Kidney (tissue), 14 donors: Measurements from ENCODE around the gene CNPY3. TPM values are rescaled to one million over a fixed set of nuclear protein-coding genes. Genes with fewer than 3 reads are reported as not detected.
"Not testable (repeated sequence)": the region's sequence is repeated elsewhere in the genome, so short reads cannot be mapped to it uniquely, and the experiment has no call there.

ENCODE experiments used
- DNase-seq, 5 donors: peaks; one replicate each; pipeline ENCODE4 v3.0.0-alpha.2; 2013 to 2020
- FAIRE-seq: peaks from 2 replicates; lab custom pipeline; 2012; peaks lifted over from hg19 to GRCh38; lab: Jason Lieb, UNC
- H3K27ac ChIP-seq, 2 donors: one replicate each; pipeline ENCODE4 v1.7.0; 2013; ENCODE audit warnings: low read depth in 2 of 2, low read length in 2 of 2, inconsistent platforms in 1 of 2
- H3K27me3 ChIP-seq: one replicate; pipeline ENCODE4 v1.7.1; 2013; ENCODE audit warnings: low read length, inconsistent platforms; ENCODE audit not compliant: control insufficient read depth, insufficient read depth
- H3K36me3 ChIP-seq, 3 donors: one replicate each; pipeline versions ENCODE4 v1.7.0 to v1.7.1; 2013; ENCODE audit warnings: low read length in 3 of 3, control low read depth in 1 of 3, inconsistent platforms in 1 of 3; ENCODE audit not compliant: insufficient read depth in 3 of 3, control insufficient read depth in 2 of 3
- H3K4me1 ChIP-seq, 3 donors: one replicate each; pipeline versions ENCODE4 v1.7.0 to v1.7.1; 2013; ENCODE audit warnings: low read length in 3 of 3, inconsistent platforms in 1 of 3, low read depth in 1 of 3; ENCODE audit not compliant: control insufficient read depth in 2 of 3, insufficient read depth in 2 of 3
- H3K4me3 ChIP-seq, 3 donors: one replicate each; pipeline versions ENCODE4 v1.7.0 to v1.8.1; 2013; ENCODE audit warnings: low read length in 3 of 3, control low read depth in 1 of 3, inconsistent platforms in 1 of 3
- H3K9ac ChIP-seq, 3 donors: one replicate each; pipeline versions ENCODE4 v1.7.0 to v1.7.1; 2013; ENCODE audit warnings: low read length in 3 of 3, control low read depth in 1 of 3, inconsistent platforms in 1 of 3
- H3K9me3 ChIP-seq, 3 donors: one replicate each; pipeline versions ENCODE4 v1.7.0 to v1.7.1; 2013; ENCODE audit warnings: low read length in 3 of 3, control low read depth in 1 of 3, inconsistent platforms in 1 of 3; ENCODE audit not compliant: control insufficient read depth in 2 of 3, insufficient read depth in 1 of 3
- intact Hi-C: fragments of 100-400 bp; cut with DNase I; formaldehyde crosslinking; loops from one replicate; pipeline ENCODE4 v1.11.1; 2022
- polyA plus RNA-seq: library from polyadenylated mRNA; stranded (reverse); fragments of 350-450 nt; fragmentation: Illumina TruSeq; extraction: RNeasy Lipid Tissue Mini Kit (QIAGEN cat#74804); gene quantifications from one replicate; pipeline ENCODE4 v1.2.3, GENCODE V29; 2014; ENCODE audit warnings: low read depth, low replicate concordance; ENCODE audit not compliant: insufficient read depth
- total RNA-seq: library from RNA; stranded (reverse); fragmentation: NEBNext Ultra II Directional; extraction: Animal tissue kit (Norgen Biotek cat#: 25700); gene quantifications from one replicate; pipeline ENCODE4 v1.2.1, GENCODE V29; 2021
- TF ChIP-seq, protein P1 (sequence below): IDR thresholded peaks from 3 replicates; pipeline ENCODE4 v1.5.1; 2012; ENCODE audit warnings: mild to moderate bottlenecking, moderate library complexity, borderline replicate concordance; ENCODE audit not compliant: insufficient read depth; ENCODE audit errors: extremely low read depth
- donor health status: control.
- donor health status: control.
- donor health status: control.
- donor health status: control.
- donor health status: control.
- donor health status: DM: yes; HTN: yes; CAD: no.
- donor health status: Normal renal cell carcinoma (clear cell type).

CNPY3 gene
- total and polyA plus RNA-seq, 2 donors from 2014 or later, result 40.1 to 49.9 TPM

DNA sequence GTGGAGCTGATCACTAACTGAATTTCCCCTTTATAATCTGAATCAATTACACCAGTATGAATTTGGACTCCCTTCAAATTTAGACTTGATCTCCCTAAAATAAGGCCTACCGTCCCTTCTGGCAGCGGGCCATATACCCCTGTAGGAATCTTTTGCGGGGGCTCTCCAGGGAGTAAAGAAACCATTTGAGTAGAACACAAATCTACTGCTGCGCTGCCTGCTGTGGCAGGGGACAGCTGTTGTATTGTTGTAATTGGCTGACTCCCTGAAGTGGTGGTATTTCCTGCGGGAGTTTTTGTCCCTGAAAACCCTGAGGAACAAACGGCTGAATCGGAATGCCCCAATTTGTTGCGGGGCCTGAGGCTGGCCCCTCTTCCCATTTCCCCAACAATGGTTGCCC lies 29.4 kb upstream of the CNPY3 start:
- peak in 3 of 5 donors; percentile 41 to 84 (median 67) for DNase-seq
- Histone ChIP-seq H3K9me3 (no peaks in the 10 kb centered on the region), H3K4me3 (no peak overlapping the region)

DNA sequence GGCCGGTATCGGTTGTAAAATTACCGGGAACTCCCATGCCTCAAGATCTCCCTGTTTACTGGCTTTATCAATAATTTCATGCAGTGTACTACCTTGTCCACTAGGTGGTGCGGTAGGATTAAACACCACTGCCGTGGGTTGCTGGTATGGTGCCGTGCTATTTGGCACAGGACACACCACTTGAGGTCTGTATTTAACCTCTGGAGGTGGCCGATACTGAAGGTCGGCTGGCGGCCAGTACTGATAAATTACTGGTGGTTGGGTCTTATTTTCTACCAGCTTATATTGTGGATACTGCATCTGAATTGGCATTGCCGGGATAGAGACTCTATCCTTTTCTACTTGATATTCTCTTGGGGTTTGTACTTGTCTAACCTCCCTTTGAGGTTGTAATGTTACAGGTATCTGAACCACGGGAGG lies 27.7 kb upstream of the CNPY3 start:
- TF ChIP-seq, protein P1, sequence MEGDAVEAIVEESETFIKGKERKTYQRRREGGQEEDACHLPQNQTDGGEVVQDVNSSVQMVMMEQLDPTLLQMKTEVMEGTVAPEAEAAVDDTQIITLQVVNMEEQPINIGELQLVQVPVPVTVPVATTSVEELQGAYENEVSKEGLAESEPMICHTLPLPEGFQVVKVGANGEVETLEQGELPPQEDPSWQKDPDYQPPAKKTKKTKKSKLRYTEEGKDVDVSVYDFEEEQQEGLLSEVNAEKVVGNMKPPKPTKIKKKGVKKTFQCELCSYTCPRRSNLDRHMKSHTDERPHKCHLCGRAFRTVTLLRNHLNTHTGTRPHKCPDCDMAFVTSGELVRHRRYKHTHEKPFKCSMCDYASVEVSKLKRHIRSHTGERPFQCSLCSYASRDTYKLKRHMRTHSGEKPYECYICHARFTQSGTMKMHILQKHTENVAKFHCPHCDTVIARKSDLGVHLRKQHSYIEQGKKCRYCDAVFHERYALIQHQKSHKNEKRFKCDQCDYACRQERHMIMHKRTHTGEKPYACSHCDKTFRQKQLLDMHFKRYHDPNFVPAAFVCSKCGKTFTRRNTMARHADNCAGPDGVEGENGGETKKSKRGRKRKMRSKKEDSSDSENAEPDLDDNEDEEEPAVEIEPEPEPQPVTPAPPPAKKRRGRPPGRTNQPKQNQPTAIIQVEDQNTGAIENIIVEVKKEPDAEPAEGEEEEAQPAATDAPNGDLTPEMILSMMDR, result peak; percentile 96
- Histone ChIP-seq H3K27ac (no peak overlapping the region), H3K9me3 (no peaks in the 10 kb centered on the region), H3K4me1 (peaks cover 0 to 2% (median 2%) of the 10 kb centered on the region in 3 donors), H3K9ac (peak overlapping the region in 1 of 3 donors; percentile 27), H3K27me3 (no peaks in the 10 kb centered on the region), H3K36me3 (no peaks in the 10 kb centered on the region), H3K4me3 (peak overlapping the region in 1 of 3 donors; percentile 22)
- intact Hi-C loops, result no loop called here
- peak; percentile 77 to 95 (median 82) for DNase-seq
- FAIRE-seq, result peak; percentile 44

More for the DNA sequence above, 29.4 kb upstream of the CNPY3 start:
- no peaks in the 10 kb centered on the region for H3K27me3 ChIP-seq
- no peak overlapping the region for H3K9ac ChIP-seq
- no peak for FAIRE-seq
- intact Hi-C loops, result no loop called here
- H3K36me3 ChIP-seq, result no peaks in the 10 kb centered on the region
- TF ChIP-seq, protein P1, result no peak
- peaks cover 0 to 2% (median 2%) of the 10 kb centered on the region in 3 donors for H3K4me1 ChIP-seq
- no peak overlapping the region for H3K27ac ChIP-seq

DNA sequence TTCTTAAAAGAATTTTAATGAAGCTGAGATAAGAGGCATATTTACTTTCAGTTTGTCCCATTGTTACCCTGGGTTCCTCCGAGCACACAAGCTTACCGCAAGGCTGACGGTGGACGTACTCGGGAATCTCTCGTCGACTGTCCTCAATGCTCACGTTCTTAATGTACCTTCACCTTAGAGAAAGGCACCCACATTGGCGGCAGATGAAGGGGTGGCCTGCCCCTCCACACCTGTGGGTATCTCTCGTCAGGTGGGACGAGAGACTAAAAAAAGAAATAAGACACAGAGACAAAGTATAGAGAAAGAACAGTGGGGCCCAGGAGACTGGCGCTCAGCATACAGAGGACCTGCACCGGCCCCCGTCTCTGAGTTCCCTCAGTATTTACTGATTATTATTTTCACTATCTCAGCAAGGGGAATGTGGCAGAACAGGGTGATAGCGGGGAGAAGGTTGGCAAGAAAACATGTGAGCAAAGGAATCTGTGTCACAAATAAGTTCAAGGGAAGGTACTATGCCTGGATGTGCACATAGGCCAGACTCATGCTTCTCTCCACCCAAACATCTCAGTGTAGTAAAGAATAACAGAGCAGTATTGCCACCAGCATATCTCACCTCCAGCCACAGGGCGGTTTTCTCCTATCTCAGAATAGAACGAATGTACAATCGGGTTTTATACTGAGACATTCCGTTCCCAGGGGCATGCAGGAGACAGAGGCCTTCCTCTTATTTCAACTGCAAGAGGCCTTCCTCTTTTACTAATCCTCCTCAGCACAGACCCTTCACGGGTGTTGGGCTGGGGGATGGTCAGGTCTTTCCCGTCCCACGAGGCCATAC lies 26.6 kb upstream of the CNPY3 start:
- H3K27ac ChIP-seq, H3K4me1 ChIP-seq, intact Hi-C loops, H3K36me3 ChIP-seq, H3K27me3 ChIP-seq, H3K9ac ChIP-seq, H3K9me3 ChIP-seq, DNase-seq, FAIRE-seq: not testable (repeated sequence)
- peak overlapping the region in 1 of 3 donors; percentile 22 for H3K4me3 ChIP-seq

GRCh38 chr6:42904467-42904866 lies 24.8 kb upstream of the CNPY3 start:
- no peak overlapping the region for H3K9ac ChIP-seq
- H3K27me3 ChIP-seq, result no peaks in the 10 kb centered on the region
- H3K36me3 ChIP-seq, result no peaks in the 10 kb centered on the region
- DNase-seq, result no peak
- no peak overlapping the region for H3K4me3 ChIP-seq
- peaks cover 0 to 2% (median 2%) of the 10 kb centered on the region in 3 donors for H3K4me1 ChIP-seq
- TF ChIP-seq, protein P1, result no peak
- intact Hi-C loops, result no loop called here
- FAIRE-seq, result no peak
- no peaks in the 10 kb centered on the region for H3K9me3 ChIP-seq
- H3K27ac ChIP-seq, result no peak overlapping the region
